GM10847 (cell line): ENCODE measurements around the gene NRL.

Experiments
- POLR2A ChIP-seq: IDR thresholded peaks from 2 replicates; pipeline ENCODE4 v1.6.1; 2011; ENCODE audit not compliant: insufficient read length; ENCODE audit errors: extremely low read depth

The NRL gene

DNA sequence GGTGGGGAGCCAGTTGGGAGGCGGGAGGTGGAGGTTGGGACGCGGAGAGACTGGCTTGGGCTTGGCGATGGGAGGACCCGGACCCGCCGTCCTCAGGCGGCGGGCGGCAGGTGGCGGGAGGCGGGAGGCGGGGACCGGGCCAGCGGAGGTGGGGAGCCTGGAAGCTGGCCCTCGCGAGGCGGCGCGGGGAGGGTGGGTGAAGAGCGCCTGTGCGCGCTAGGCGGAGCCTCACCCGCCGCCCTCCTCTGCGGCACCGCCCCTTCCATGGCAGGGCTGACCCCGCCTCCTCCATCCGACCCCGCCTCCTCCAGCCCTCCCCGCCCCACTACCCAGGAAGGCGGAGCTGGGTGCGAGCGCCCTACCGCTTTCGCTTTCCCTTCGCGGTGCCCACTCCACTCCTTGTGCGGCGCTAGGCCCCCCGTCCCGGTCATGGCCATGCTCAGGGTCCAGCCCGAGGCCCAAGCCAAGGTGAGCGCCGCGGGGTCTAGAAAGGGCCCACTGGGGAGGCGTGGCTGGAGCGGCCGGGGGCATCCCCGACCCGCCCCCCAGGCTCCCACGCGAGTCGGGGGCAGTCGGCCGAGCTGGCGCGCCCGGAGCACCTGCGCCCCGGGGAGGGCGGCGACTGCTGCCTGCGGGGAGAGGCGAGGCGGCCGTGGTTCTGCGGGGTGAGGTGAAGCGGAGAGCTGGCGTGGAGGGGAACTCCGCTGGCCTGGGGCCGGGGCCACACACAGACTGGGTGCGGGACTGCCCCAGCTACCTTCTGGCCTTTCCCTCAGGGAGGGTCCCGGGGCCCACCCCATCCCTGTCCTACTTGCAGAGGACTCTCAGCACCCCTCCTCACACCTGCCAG lies 21.3 kb upstream of the NRL start, which contains the start of gene PSME1:
PSME1 (plus strand) TSS at position 361 of the 850 bp plus-strand sequence; CDS start at position 430, 69 bp downstream.
- peak; percentile 56 for TF ChIP-seq POLR2A

DNA sequence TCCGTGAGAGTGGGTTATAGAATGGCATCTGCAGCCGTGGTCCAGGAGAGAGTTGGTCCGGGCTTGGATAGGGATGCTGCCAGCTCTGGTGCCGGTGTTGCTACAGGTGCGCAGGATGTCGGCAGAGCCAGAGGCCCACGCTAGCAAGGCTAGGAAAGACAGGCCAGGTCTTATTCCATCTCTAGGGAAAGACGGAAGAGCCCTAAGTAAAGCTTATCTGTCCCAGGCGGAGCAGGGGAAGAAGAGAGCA lies 20.8 kb upstream of the NRL start:
- no peak for TF ChIP-seq POLR2A

DNA sequence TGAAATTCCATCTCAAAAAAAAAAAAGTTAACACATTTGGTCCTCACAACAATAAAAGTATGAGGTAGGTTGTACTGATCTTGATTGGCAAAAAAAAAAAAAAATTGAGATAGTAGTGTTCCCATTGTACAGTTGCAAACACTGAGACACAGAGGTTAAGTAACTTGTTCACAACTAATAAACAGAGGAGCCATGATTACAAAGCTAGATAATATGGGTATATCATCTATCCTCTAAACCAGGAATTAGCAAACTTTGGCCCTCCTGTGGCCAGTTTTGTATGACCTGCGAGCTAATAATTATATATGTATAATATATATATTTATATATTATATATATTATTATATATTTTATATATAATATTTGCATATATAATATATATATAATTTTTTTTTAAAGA lies 19.0 kb upstream of the NRL start:
- TF ChIP-seq POLR2A = no peak

DNA sequence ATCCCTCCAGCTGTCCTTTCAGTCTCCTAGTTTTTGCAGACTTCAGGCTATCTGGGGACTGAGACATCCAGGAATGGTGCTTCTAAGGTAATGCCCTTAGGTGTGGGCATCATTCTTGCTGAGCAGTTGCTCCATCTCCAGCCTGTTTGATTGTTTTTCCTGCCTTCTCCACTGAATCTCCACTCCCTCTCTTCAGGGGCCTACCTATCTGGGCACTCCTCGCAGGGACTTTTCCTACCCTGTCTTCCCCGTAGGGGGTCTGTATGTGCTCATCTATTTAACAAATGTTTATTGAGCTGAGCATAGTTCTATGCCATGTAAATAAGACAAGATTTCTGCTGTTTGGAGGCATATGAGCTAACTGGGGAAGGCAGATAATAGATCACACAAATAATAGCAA lies 18.2 kb upstream of the NRL start:
- TF ChIP-seq POLR2A = no peak

DNA sequence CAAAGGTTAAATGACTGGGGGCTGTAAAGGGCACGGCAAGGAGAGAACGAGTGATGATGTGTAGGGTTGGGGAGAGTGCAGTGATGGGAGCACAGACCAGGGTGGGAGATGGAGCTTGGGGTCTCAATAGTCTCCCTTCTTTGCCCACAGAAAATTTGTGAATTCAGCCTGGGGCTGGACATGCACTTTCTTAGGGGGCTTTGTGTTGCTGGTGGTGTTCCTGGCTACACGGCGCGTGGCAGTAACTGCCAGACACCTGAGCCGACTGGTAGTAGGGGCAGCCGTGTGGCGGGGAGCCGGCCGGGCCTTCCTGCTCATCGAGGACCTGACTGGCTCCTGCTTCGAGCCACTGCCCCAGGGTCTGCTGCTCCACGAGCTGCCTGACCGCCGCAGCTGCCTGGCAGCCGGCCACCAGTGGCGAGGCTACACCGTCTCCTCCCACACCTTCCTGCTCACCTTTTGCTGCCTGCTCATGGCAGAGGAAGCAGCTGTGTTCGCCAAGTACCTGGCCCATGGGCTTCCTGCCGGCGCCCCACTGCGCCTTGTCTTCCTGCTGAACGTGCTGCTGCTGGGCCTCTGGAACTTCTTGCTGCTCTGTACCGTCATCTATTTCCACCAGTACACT lies 17.4 kb upstream of the NRL start:
- no peak for TF ChIP-seq POLR2A

DNA sequence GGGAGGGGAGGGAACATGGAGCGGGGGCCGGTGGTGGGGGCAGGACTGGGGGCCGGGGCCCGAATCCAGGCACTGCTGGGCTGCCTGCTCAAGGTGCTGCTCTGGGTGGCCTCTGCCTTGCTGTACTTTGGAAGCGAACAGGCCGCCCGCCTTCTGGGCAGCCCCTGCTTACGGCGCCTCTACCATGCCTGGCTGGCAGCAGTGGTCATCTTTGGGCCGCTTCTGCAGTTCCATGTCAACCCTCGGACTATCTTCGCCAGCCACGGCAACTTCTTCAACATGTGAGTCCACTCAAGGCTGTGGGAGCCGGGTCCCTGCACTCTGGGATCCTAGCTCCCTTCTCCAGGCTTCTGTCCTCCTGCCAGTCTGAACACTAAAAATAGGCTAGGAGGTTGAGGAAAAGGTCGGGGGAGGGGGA lies 16.8 kb upstream of the NRL start:
- TF ChIP-seq POLR2A = no peak

DNA sequence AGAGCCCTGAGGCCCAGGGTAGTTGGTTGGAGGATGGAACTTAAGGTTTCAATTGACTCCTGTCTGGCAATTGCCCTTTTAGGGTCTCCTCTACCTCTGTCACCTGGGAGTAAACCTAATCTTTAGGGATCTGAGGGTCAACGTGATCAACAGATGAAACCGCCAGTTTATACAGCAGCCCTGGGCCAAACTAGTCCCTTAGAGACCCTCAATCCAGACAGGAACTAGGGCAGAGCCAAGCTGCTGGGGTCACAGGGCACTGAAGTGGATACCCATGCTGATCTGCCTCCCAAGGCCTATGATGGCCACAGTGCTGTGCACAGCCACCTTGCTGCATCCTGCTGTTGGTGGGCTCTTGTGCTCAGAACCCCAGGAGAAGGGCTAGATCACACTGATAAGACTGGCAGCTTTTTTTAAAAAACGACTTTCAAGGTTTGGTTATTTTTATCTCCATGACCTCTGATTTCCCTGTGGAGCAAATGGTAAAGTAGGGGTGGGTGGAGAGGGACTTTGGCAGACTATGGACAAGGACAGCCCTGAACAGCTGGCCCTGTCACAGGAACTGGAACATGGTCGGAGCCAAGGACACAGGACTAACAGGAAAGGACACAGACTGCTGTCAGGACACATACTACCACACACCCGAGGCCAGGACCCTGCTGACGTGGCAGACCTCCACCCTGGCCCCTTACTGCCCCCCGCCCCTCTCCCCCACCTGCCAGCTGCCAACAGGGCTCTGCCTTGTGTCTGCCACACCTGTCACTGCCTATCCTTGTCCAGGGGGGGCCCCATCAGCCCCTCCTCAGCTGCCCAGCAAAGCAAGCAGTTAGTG lies 16.2 kb upstream of the NRL start:
- TF ChIP-seq POLR2A = no peak

DNA sequence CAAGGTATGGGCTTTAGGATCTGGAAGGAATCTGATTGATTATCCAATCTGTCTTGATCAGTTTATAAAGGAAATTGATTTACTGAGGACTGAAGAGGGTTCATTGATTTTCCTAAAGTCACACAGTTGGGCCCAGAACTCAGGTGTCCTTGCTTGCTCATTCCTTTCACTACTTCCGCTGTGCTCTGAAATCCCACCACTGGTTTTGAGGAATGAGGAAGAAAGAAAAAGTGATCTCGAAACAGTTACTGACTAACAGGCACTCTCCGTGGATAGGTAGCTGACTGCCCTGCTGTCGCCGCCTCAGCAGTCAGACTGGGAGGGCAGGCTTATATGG lies 15.6 kb upstream of the NRL start, which contains the start of gene FITM1:
FITM1 (plus strand) TSS at position 280 of the 337 bp plus-strand sequence. CDS start 905 bp downstream, outside the sequence.
- TF ChIP-seq POLR2A = no peak

DNA sequence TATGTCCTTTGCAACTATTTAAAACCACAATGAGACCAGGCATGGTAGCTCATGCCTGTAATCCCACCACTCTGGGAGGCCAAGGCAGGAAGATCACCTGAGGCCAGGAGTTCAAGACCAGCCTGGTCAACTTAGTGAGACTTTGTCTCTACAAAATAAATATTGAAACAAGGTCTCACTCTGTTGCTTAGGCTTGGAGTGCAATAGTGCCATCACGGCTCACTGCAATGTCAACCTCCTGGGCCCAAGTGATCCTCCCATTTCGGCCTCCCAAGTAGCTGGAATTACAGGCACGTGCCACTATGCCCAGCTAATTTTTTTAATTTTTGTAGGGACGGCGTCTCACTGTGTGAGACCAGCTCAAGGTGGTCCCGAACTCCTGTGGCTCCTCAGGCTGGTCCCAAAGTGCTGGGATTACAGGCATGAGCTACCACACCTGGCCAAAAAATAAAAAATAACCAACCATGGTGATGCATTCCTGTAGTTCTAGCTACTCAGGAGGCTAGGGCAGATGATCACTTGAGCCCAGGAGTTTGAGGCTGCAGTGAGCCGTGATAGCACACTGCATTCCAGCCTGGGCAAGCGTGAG lies 14.8 kb upstream of the NRL start:
- TF ChIP-seq POLR2A = no peak

DNA sequence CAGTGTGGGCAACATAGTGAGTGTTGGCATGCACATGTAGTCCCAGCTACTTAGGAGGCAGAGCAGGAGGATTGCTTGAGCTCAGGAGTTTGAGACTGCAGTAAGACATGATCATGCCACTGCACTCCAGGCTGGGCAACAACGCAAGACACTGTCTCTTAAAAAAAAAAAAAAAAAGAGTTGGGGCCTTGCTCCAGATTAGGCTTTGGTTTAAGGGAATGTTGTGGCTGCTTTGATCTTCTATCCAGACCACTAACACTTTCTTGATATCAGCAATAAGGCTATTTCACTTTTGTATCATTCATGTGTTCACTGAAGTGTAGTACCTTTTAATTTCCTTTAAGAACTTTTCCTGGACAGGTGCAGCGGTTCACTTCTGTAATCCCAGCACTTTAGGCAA lies 12.9 kb upstream of the NRL start:
- TF ChIP-seq POLR2A = no peak

DNA sequence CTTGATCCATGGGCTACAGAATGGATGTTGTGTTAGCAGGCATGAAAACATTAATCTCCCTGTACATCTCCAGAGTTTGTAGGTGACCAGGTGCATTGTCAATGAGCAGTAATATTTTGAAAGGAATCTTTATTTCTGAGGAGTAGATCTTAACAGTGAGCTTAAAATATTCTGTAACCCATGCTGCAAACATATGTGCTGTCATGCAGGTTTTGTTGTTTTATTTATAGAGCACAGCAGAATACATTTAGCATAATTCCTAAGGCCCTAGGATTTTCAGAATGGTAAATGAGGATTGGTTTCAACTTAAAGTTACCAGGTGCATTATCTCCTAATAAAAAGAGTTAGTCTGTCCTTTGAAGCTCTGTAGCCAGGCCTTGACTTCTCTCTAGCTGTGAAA lies 12.2 kb upstream of the NRL start:
- no peak for TF ChIP-seq POLR2A

DNA sequence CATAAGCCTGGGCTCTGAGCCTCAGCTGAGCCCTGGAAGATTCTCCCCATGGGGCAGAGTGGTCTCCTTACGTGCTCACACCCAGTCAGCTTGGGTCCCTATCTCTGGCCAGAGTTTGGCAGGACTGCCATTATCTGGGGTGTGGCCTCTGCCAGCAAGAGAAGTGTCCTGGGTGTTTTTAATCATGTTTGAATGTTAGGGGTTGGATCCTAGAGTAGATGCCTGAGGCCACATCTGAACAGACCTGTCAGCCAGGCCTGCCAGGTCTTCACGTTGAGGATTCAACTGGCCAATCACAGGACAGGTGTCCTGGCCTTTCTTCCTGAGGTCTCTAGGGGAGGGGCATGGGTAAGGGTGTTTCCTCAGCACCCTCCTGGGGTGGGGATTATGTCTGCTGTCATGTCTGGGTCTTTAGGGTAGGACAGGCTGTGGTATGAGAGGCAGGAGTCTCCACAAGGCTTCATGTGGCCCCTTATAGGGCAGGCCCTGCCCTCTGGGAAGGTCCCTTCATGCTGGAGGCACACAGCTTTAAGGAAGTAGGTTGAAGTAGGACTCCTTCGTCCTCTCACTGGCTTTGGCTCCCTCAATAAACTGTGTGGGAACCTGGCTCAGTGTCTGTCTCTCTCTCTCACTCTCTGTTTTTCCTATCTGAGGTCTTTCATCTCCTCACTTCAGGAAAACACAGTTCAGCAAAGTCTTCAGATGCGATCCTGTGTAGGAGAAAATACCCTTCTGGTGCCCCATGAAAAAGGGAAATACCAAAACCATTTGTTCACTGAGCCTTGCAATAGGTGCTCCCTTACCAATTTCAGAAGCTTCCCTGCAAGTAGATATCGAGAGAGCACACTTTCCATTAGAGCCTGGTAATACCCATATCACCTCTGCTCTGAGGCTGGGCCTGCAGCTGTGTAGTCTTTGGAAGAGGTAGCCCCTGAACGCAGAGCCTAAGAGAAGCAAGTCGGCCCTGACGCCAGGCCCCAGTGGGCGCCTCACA lies 9.0 kb upstream of the NRL start:
- no peak for TF ChIP-seq POLR2A

DNA sequence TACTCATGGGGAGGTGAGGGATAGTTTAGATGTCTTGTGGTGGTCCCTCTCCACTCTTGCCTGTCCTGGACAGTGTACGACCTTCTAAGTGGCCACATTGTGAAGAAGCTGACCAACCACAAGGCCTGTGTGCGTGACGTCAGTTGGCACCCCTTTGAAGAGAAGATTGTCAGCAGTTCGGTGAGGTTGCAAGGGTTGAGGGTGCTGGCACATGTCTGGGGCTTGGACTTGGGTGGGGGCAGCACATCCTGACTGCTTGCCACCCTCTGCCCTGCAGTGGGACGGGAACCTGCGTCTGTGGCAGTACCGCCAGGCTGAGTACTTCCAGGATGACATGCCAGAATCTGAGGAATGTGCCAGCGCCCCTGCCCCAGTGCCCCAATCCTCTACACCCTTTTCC lies 8.1 kb upstream of the NRL start:
- TF ChIP-seq POLR2A = no peak

DNA sequence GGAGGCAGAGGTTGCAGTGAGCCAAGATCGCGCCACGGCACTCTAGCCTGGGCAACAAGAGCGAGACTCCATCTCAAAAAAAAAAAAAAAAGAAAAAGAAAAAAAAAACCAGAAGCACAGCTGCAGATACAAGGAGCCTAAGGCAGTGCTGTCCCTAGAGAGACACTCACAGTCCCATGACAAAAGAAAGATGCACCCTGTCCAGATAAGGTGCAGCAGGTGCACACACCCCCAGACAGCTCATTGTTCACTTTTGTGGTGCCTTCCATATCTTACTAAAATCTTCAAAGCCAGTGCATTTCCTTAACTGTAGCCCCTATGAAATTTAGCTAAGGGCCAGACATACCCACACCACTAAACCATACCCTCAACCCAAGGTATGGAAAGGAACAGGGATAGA lies 7.7 kb upstream of the NRL start:
- no peak for TF ChIP-seq POLR2A
